HG03060 (cell line): ENCODE measurements around the gene KRT84.

Experiments
- ATAC-seq: cut with Tn5 transposase; IDR thresholded peaks from one replicate; pipeline ENCODE4 v1.9.1; 2021; ENCODE audit warnings: low read depth, moderate number of reproducible peaks; ENCODE audit not compliant: unreplicated experiment

KRT84 gene

GRCh38 chr12:52385226-52385702 lies at the start of gene KRT84:
Gene KRT84 (minus strand): TSS chr12:52385652. CDS start chr12:52385585, 67 bp downstream.
- no peak for ATAC-seq

GRCh38 chr12:52434760-52435530 lies 49.5 kb upstream of the KRT84 start:
- no peak for ATAC-seq

- no peak for ATAC-seq
Measured at GRCh38 chr12:52434081-52434733, 48.8 kb upstream of the KRT84 start, which contains the start of gene KRT75. Gene KRT75 (minus strand): TSS chr12:52434371. CDS start chr12:52434304, 67 bp downstream.

GRCh38 chr12:52433501-52434080 lies 48.1 kb upstream of the KRT84 start:
- no peak for ATAC-seq

GRCh38 chr12:52432559-52433207 lies 47.2 kb upstream of the KRT84 start:
- ATAC-seq = no peak

GRCh38 chr12:52428121-52428520 lies 42.7 kb upstream of the KRT84 start:
- no peak for ATAC-seq

- no peak for ATAC-seq
Measured at GRCh38 chr12:52427083-52427482, 41.6 kb upstream of the KRT84 start.

GRCh38 chr12:52426034-52426433 lies 40.6 kb upstream of the KRT84 start:
- ATAC-seq = no peak

- no peak for ATAC-seq
Measured at GRCh38 chr12:52425466-52425865, 40.0 kb upstream of the KRT84 start.

- ATAC-seq = no peak
Measured at GRCh38 chr12:52423661-52424500, 38.4 kb upstream of the KRT84 start.

- no peak for ATAC-seq
Measured at GRCh38 chr12:52423035-52423434, 37.6 kb upstream of the KRT84 start.

GRCh38 chr12:52419656-52420055 lies 34.2 kb upstream of the KRT84 start:
- ATAC-seq = no peak

GRCh38 chr12:52418576-52419110 lies 33.2 kb upstream of the KRT84 start:
- no peak for ATAC-seq

GRCh38 chr12:52417740-52418139 lies 32.3 kb upstream of the KRT84 start:
- ATAC-seq = no peak

- no peak for ATAC-seq
Measured at GRCh38 chr12:52416795-52417194, 31.3 kb upstream of the KRT84 start.

- ATAC-seq = no peak
Measured at GRCh38 chr12:52415870-52416750, 30.7 kb upstream of the KRT84 start.

- ATAC-seq = no peak
Measured at GRCh38 chr12:52414936-52415335, 29.5 kb upstream of the KRT84 start.

GRCh38 chr12:52413782-52414345 lies 28.4 kb upstream of the KRT84 start:
- no peak for ATAC-seq
